Left renal cortex interstitium (tissue), 4 donors: ENCODE data around the gene MAP2K7. TPM values are rescaled to one million over a fixed set of nuclear protein-coding genes. Genes with fewer than 3 reads are reported as not detected.
"Not testable (repeated sequence)": the region's sequence is repeated elsewhere in the genome, so short reads cannot be mapped to it uniquely, and the experiment has no call there.

ENCODE experiments used
- DNase-seq, 4 donors: peaks; one replicate each; pipeline ENCODE4 v3.0.0-alpha.2; 2013; ENCODE audit warnings: low read depth in 4 of 4, low spot score in 2 of 4, missing footprints in 1 of 4
- polyA plus RNA-seq, 4 donors: library from polyadenylated mRNA; unstranded; fragments of 120-200 nt; gene quantifications; one replicate each; pipeline ENCODE4 v1.2.1, GENCODE V29; 2013; ENCODE audit not compliant: insufficient read length in 4 of 4

The MAP2K7 gene
- polyA plus RNA-seq, 4 donors, result 21.3 to 46.6 (median 36.5) TPM

GRCh38 chr19:7883105-7883504 is 20.6 kb upstream of the MAP2K7 start:
- no peak for DNase-seq

GRCh38 chr19:7883796-7884570 is 19.7 kb upstream of the MAP2K7 start:
- DNase-seq, result no peak

- no peak for DNase-seq
Observed at GRCh38 chr19:7885818-7886217, 17.9 kb upstream of the MAP2K7 start.

GRCh38 chr19:7887408-7888144 is 16.1 kb upstream of the MAP2K7 start:
- no peak for DNase-seq

- DNase-seq, result no peak
Observed at GRCh38 chr19:7888145-7888825, 15.4 kb upstream of the MAP2K7 start, which contains the start of gene LRRC8E. Gene LRRC8E, plus strand, starts transcription at chr19:7888510. Its CDS starts 7,094 bp downstream, at chr19:7895604.

- DNase-seq, result no peak
Observed at GRCh38 chr19:7888826-7889217, 14.9 kb upstream of the MAP2K7 start.

- DNase-seq, result not testable (repeated sequence)
Observed at GRCh38 chr19:7893362-7894101, 10.1 kb upstream of the MAP2K7 start.

GRCh38 chr19:7894612-7895309 is 8.9 kb upstream of the MAP2K7 start:
- DNase-seq, result no peak

- no peak for DNase-seq
Observed at GRCh38 chr19:7895565-7895964, 8.1 kb upstream of the MAP2K7 start.

- DNase-seq, result no peak
Observed at GRCh38 chr19:7897292-7897691, 6.4 kb upstream of the MAP2K7 start.

GRCh38 chr19:7898967-7899366 is 4.7 kb upstream of the MAP2K7 start:
- DNase-seq, result no peak

- no peak for DNase-seq
Observed at GRCh38 chr19:7899751-7900378, 3.8 kb upstream of the MAP2K7 start.

- DNase-seq, result no peak
Observed at GRCh38 chr19:7900401-7900870, 3.2 kb upstream of the MAP2K7 start.

- DNase-seq, result no peak
Observed at GRCh38 chr19:7900931-7901330, 2.7 kb upstream of the MAP2K7 start.

- no peak for DNase-seq
Observed at GRCh38 chr19:7901337-7901736, 2.3 kb upstream of the MAP2K7 start.

- DNase-seq, result no peak
Observed at GRCh38 chr19:7902796-7903243, 857 bp upstream of the MAP2K7 start.

- DNase-seq, result no peak
Observed at GRCh38 chr19:7904074-7905020, 670 bp downstream of the MAP2K7 start.

- DNase-seq, result no peak
Observed at GRCh38 chr19:7905268-7905667, 1.6 kb downstream of the MAP2K7 start.
